Neural progenitor cell (in vitro differentiated cells): ENCODE results near the gene XG. TPM values are rescaled to one million over a fixed set of nuclear protein-coding genes. Genes with fewer than 3 reads are reported as not detected.
"Not testable (repeated sequence)": the region's sequence is repeated elsewhere in the genome, so short reads cannot be mapped to it uniquely, and the experiment has no call there.

Source experiments
- DNase-seq: peaks from one replicate; pipeline ENCODE4 v3.0.0-alpha.2; 2016; ENCODE audit warnings: low spot score
- H2AFZ ChIP-seq: fragments of 200-600 bp; sonication (generic); replicated peaks from 2 replicates; pipeline ENCODE4 v1.6.1; 2016; ENCODE audit warnings: antibody characterized with exemption
- H3F3A ChIP-seq: fragments of 200-600 bp; sonication (generic); 2 replicates; pipeline ENCODE4 v1.6.1; 2016; ENCODE audit warnings: antibody characterized with exemption, low read depth
- H3K27ac ChIP-seq: fragments of 200-600 bp; sonication (generic); 2 replicates; pipeline ENCODE4 v1.5.1; 2016; ENCODE audit warnings: mild to moderate bottlenecking
- H3K27me3 ChIP-seq: fragments of 200-600 bp; sonication (generic); 2 replicates; pipeline ENCODE4 v1.6.1; 2016; ENCODE audit warnings: mild to moderate bottlenecking, moderate library complexity
- H3K36me3 ChIP-seq: fragments of 200-600 bp; sonication (generic); 2 replicates; pipeline ENCODE4 v1.5.1; 2016
- H3K4me1 ChIP-seq: fragments of 200-600 bp; sonication (generic); 2 replicates; pipeline ENCODE4 v1.6.1; 2016; ENCODE audit warnings: mixed run types
- H3K4me2 ChIP-seq: fragments of 200-600 bp; sonication (generic); 2 replicates; pipeline ENCODE4 v1.6.1; 2016
- H3K4me3 ChIP-seq: fragments of 200-600 bp; sonication (generic); 2 replicates; pipeline ENCODE4 v1.5.1; 2016
- H3K79me2 ChIP-seq: fragments of 200-600 bp; sonication (generic); 2 replicates; pipeline ENCODE4 v1.6.1; 2016; ENCODE audit warnings: low read depth
- H3K9ac ChIP-seq: fragments of 200-600 bp; sonication (generic); 2 replicates; pipeline ENCODE4 v1.6.1; 2016
- H3K9me3 ChIP-seq: fragments of 200-600 bp; sonication (generic); 2 replicates; pipeline ENCODE4 v1.5.1; 2016; ENCODE audit warnings: low read depth
- H4K20me1 ChIP-seq: fragments of 200-600 bp; sonication (generic); 2 replicates; pipeline ENCODE4 v1.6.1; 2016; ENCODE audit warnings: low read depth
- H3K27ac Mint-ChIP-seq: 3 replicates; pipeline ENCODE4 v1.8.0; 2021; ENCODE audit warnings: mixed read lengths
- H3K27me3 Mint-ChIP-seq: 2 replicates; pipeline ENCODE4 v1.8.0; 2022; ENCODE audit warnings: low read depth, mild to moderate bottlenecking, inconsistent platforms, moderate library complexity, mixed read lengths; ENCODE audit not compliant: insufficient read depth
- H3K36me3 Mint-ChIP-seq: 3 replicates; pipeline ENCODE4 v1.8.0; 2021; ENCODE audit warnings: mixed read lengths
- H3K4me1 Mint-ChIP-seq: 3 replicates; pipeline ENCODE4 v1.8.0; 2021; ENCODE audit warnings: mixed read lengths
- H3K4me3 Mint-ChIP-seq: 3 replicates; pipeline ENCODE4 v1.8.0; 2021; ENCODE audit warnings: mild to moderate bottlenecking, moderate library complexity, mixed read lengths
- H3K9me3 Mint-ChIP-seq: 3 replicates; pipeline ENCODE4 v1.8.0; 2020; ENCODE audit warnings: mixed read lengths
- EZH2 ChIP-seq: fragments of 200-600 bp; sonication (generic); IDR thresholded peaks from 2 replicates; pipeline ENCODE4 v1.6.1; 2017; ENCODE audit warnings: antibody characterized with exemption, mild to moderate bottlenecking, moderate library complexity
- EZH2phosphoT487 ChIP-seq: fragments of 200-600 bp; sonication (generic); IDR thresholded peaks from 2 replicates; pipeline ENCODE4 v1.6.1; 2017; ENCODE audit warnings: antibody characterized with exemption
- total RNA-seq: library from RNA; depleted of rRNA; stranded (reverse); fragments of >200 nt; gene quantifications from 2 replicates; pipeline ENCODE4 v1.2.3, GENCODE V29; 2015; ENCODE audit warnings: low replicate concordance
- TF ChIP-seq, protein P1 (sequence below): fragments of 200-600 bp; sonication (generic); IDR thresholded peaks from 2 replicates; pipeline ENCODE4 v1.5.1; 2017; ENCODE audit warnings: antibody characterized with exemption, mild to moderate bottlenecking

The XG gene
- total RNA-seq, 1 donor from 2014 or later = not detected

DNA sequence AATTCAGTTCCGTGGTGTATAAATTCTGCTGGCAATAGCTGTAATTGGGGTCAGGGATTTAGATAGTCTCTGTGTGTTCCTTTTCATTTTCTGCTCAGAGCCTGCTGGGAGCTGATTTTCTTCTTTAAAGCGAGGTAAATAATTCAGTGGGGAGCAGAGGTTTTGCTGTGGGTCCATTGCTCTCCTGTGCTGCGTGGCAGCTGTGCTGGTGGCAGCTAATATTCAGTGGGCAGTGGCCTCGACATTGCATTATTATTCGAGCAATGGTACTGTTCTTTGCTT is 13.7 kb downstream of the XG start:
- H3K36me3 Mint-ChIP-seq = no peaks in the 10 kb centered on the region

DNA sequence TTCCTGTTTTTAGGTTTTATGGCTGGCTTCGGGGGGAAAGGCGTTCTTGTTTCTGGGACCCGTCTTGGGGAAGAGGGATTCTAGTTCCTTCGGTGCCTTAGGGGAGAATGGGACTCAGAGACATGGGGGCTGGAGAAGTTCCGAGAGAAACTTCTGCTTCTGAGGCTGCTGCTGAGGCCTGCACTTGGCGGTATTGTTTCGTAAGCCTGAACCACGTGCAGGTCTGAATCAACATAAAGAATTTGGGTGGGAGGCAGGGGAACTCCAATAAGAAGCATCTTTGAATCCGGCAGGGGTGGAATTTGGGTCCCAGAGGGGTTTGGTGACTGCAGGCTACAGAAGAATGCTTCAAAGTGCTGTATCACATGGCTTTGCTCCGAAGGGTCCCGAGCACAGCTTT is 15.1 kb downstream of the XG start:
- Histone ChIP-seq H3K79me2 (no peaks in the 10 kb centered on the region), H3K36me3 (no peaks in the 10 kb centered on the region), H3K27ac (no peak overlapping the region), H4K20me1 (no peaks in the 10 kb centered on the region), H2AFZ (no peak overlapping the region), H3K4me3 (no peak overlapping the region), H3K4me1 (peaks cover 9% of the 10 kb centered on the region), H3K27me3 (no peaks in the 10 kb centered on the region), H3K4me2 (no peak overlapping the region), H3K9me3 (no peaks in the 10 kb centered on the region), H3K9ac (no peak overlapping the region), H3F3A (no peaks in the 10 kb centered on the region)
- H3K27me3 Mint-ChIP-seq = peaks cover 6% of the 10 kb centered on the region
- no peak overlapping the region for H3K4me3 Mint-ChIP-seq
- peaks cover 25% of the 10 kb centered on the region for H3K4me1 Mint-ChIP-seq
- TF ChIP-seq EZH2 (no peak), EZH2phosphoT487 (no peak)
- no peak for DNase-seq
- H3K27ac Mint-ChIP-seq = no peak overlapping the region
- no peaks in the 10 kb centered on the region for H3K36me3 Mint-ChIP-seq
- H3K9me3 Mint-ChIP-seq = peaks cover 6% of the 10 kb centered on the region

More for the DNA sequence above, 13.7 kb downstream of the XG start:
- no peak overlapping the region for H2AFZ ChIP-seq
- no peak overlapping the region for H3K4me3 Mint-ChIP-seq
- H3K79me2 ChIP-seq = no peaks in the 10 kb centered on the region
- H3K27me3 Mint-ChIP-seq = peaks cover 10% of the 10 kb centered on the region
- no peak overlapping the region for H3K9ac ChIP-seq
- H3K27me3 ChIP-seq = no peaks in the 10 kb centered on the region
- no peaks in the 10 kb centered on the region for H3F3A ChIP-seq
- H3K27ac Mint-ChIP-seq = peak overlapping the region; percentile 61
- H3K27ac ChIP-seq = no peak overlapping the region
- H3K9me3 ChIP-seq = no peaks in the 10 kb centered on the region
- H3K4me1 ChIP-seq = peaks cover 9% of the 10 kb centered on the region
- peaks cover 25% of the 10 kb centered on the region for H3K4me1 Mint-ChIP-seq
- no peak overlapping the region for H3K4me3 ChIP-seq
- no peak overlapping the region for H3K4me2 ChIP-seq
- H4K20me1 ChIP-seq = no peaks in the 10 kb centered on the region
- no peak for TF ChIP-seq EZH2
- TF ChIP-seq, protein P1, sequence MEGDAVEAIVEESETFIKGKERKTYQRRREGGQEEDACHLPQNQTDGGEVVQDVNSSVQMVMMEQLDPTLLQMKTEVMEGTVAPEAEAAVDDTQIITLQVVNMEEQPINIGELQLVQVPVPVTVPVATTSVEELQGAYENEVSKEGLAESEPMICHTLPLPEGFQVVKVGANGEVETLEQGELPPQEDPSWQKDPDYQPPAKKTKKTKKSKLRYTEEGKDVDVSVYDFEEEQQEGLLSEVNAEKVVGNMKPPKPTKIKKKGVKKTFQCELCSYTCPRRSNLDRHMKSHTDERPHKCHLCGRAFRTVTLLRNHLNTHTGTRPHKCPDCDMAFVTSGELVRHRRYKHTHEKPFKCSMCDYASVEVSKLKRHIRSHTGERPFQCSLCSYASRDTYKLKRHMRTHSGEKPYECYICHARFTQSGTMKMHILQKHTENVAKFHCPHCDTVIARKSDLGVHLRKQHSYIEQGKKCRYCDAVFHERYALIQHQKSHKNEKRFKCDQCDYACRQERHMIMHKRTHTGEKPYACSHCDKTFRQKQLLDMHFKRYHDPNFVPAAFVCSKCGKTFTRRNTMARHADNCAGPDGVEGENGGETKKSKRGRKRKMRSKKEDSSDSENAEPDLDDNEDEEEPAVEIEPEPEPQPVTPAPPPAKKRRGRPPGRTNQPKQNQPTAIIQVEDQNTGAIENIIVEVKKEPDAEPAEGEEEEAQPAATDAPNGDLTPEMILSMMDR = no peak
- no peak for TF ChIP-seq EZH2phosphoT487
- no peak for DNase-seq
- H3K36me3 ChIP-seq = no peaks in the 10 kb centered on the region
- H3K9me3 Mint-ChIP-seq = peaks cover 3% of the 10 kb centered on the region

DNA sequence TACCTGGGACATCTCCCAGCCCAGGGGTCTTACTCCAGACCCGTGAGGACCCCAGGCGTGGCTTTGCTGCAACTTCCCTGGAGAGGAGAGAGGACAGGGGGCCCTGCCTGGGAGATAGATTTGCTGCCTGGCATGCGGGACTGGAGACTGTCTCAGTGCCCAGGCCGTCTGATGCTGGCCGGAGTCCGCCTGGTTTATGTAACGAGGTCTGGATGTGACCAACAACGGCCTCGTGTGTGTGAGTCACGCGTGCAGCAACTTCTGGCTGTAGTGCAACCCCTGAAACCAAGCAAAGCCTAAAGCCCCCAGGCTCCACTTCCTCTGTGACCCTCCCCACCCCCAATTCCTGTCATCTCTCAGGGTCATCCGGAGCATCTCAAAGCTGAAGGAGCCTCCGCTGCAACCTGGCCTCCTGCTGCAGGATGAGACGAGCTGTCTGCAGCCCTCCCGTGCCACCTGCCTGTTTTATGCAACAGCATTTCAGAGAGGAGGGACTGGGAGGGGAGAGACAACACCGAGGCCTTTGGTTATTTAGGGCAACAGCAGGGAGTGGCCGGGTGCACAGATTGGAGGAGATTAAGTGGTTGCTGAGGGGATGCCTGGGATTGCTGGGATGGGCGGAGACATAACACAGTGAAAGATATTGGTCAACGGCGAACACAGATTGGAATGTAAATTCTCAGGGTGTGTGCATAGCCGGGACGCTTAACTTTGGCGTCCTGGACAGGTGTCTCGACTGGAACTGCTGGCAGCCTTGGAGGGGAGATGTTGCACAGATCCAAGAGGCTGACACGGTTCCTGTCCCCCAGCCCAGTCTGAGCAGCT is 16.0 kb downstream of the XG start:
- Histone ChIP-seq H2AFZ (peak overlapping the region; percentile 32), H3K27me3 (no peaks in the 10 kb centered on the region), H3K9me3 (no peaks in the 10 kb centered on the region), H3K4me2 (peak overlapping the region; percentile 27), H3K4me1 (peaks cover 9% of the 10 kb centered on the region), H4K20me1 (no peaks in the 10 kb centered on the region), H3K4me3 (no peak overlapping the region), H3K79me2 (no peaks in the 10 kb centered on the region), H3K9ac (no peak overlapping the region), H3K36me3 (no peaks in the 10 kb centered on the region), H3K27ac (no peak overlapping the region), H3F3A (no peaks in the 10 kb centered on the region)
- H3K4me3 Mint-ChIP-seq = peak overlapping the region; percentile 53
- peaks cover 25% of the 10 kb centered on the region for H3K4me1 Mint-ChIP-seq
- H3K27me3 Mint-ChIP-seq = peaks cover 6% of the 10 kb centered on the region
- no peaks in the 10 kb centered on the region for H3K36me3 Mint-ChIP-seq
- H3K9me3 Mint-ChIP-seq = peaks cover 9% of the 10 kb centered on the region
- peak overlapping the region; percentile 91 for H3K27ac Mint-ChIP-seq
- DNase-seq = peak; percentile 52
- TF ChIP-seq EZH2 = no peak
- TF ChIP-seq, protein P1 = no peak
- no peak for TF ChIP-seq EZH2phosphoT487

DNA sequence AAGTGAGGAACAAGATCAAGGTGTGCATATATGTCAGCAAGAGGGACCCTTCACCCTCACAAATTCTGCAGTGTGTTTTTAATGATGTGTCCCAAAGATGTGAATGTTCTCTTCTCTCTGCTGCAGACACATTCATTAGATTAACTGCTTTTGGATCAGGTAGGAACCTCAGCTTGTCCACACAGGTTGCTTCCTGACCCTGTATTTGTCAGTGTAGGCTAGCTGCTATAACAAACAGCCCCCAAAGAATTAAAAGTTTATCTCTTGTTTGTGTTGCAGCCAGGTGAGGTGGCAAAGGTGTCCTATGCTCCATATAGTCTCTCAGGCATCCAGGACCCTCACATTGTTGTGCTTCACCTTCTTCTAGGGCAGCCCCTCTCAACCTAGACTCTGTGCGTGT is 17.8 kb downstream of the XG start:
- Histone ChIP-seq H4K20me1 (no peaks in the 10 kb centered on the region), H3K4me3 (no peak overlapping the region), H3K9ac (no peak overlapping the region), H3K79me2 (no peaks in the 10 kb centered on the region), H3K4me2 (no peak overlapping the region), H3K27ac (no peak overlapping the region), H3K4me1 (peaks cover 9% of the 10 kb centered on the region), H3K36me3 (no peaks in the 10 kb centered on the region), H2AFZ (no peak overlapping the region), H3K9me3 (no peaks in the 10 kb centered on the region), H3K27me3 (no peaks in the 10 kb centered on the region), H3F3A (no peaks in the 10 kb centered on the region)
- peaks cover 8% of the 10 kb centered on the region for H3K27me3 Mint-ChIP-seq
- DNase-seq = no peak
- peaks cover 16% of the 10 kb centered on the region for H3K9me3 Mint-ChIP-seq
- no peak for TF ChIP-seq EZH2
- TF ChIP-seq, protein P1 = no peak
- no peak for TF ChIP-seq EZH2phosphoT487
- H3K4me3 Mint-ChIP-seq = no peak overlapping the region
- no peaks in the 10 kb centered on the region for H3K36me3 Mint-ChIP-seq
- peaks cover 25% of the 10 kb centered on the region for H3K4me1 Mint-ChIP-seq
- H3K27ac Mint-ChIP-seq = peak overlapping the region; percentile 25

DNA sequence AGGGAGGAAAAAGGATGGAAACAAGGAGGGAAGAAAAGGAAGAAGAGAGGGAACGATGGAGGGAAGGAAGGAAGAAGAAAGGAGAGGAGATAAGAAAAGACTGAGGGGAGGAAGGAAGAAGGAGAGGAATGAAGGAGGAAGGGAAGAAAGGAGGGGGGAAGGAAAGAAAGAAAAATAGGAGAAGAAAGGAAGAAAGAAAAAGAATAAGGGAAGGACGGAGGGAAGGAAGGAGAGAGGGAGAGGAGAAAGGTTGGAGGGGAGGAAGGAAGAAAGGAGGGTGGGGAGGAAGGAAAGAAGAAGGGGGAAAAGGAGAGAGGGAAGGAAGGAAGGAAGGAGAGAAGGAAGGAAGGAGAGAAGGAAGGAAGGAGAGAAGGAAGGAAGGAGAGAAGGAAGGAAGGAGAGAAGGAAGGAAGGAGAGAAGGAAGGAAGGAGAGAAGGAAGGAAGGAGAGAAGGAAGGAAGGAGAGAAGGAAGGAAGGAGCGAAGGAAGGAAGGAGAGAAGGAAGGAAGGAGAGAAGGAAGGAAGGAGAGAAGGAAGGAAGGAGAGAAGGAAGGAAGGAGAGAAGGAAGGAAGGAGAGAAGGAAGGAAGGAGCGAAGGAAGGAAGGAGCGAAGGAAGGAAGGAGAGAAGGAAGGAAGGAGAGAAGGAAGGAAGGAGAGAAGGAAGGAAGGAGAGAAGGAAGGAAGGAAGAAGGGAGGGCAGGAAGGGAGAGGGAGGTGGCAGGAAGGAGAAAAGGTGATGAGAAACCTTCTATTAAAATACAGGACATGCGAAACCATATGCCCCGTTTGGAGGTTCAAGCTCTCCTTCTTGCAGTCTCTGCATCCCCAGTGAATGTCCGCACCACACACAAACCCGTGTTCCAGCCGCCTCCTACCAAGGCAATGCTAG is 21.6 kb downstream of the XG start:
- not testable (repeated sequence) for H3K27me3 ChIP-seq, H3F3A ChIP-seq, H3K36me3 Mint-ChIP-seq, H3K27ac ChIP-seq, H3K9ac ChIP-seq, H4K20me1 ChIP-seq, DNase-seq, H3K36me3 ChIP-seq, H3K4me1 ChIP-seq, H3K9me3 ChIP-seq, H3K27me3 Mint-ChIP-seq, H3K4me1 Mint-ChIP-seq, H2AFZ ChIP-seq, H3K4me3 ChIP-seq, H3K79me2 ChIP-seq, H3K4me3 Mint-ChIP-seq, H3K27ac Mint-ChIP-seq, H3K4me2 ChIP-seq
- peaks cover 20% of the 10 kb centered on the region for H3K9me3 Mint-ChIP-seq
